HG02981 (cell line): ENCODE results near the gene C14orf132.

ENCODE experiments used
- ATAC-seq: cut with Tn5 transposase; IDR thresholded peaks from one replicate; pipeline ENCODE4 v1.9.1; 2021; ENCODE audit warnings: mild to moderate bottlenecking, moderate library complexity; ENCODE audit not compliant: unreplicated experiment

Gene C14orf132

GRCh38 chr14:96139879-96140278, 100.7 kb downstream of the C14orf132 start:
- no peak for ATAC-seq

GRCh38 chr14:96140952-96141351, 101.8 kb downstream of the C14orf132 start:
- ATAC-seq = no peak
